Uterus (tissue), 4 donors: ENCODE data around the gene TIMM10. TPM values are rescaled to one million over a fixed set of nuclear protein-coding genes. Genes with fewer than 3 reads are reported as not detected.
A peak's percentile ranks its signal among the peaks of the same experiment; 100 is the strongest.

Experiments
- DNase-seq, 2 donors: peaks; one replicate each; pipeline ENCODE4 v3.0.0-alpha.2; 2019 to 2020
- H3K27ac ChIP-seq, 2 donors: fragments of 200-600 bp; sonication (generic); 1 replicate in 1 of 2; 2 replicates in 1 of 2; pipeline ENCODE4 v1.5.1; 2016 to 2018
- H3K27me3 ChIP-seq, 2 donors: fragments of 200-600 bp; sonication (generic); one replicate each; pipeline ENCODE4 v1.5.1; 2018 to 2019; ENCODE audit warnings: control low read depth in 1 of 2
- H3K36me3 ChIP-seq, 2 donors: fragments of 200-600 bp; sonication (generic); one replicate each; pipeline ENCODE4 v1.5.1; 2019; ENCODE audit warnings: control low read depth in 1 of 2
- H3K4me1 ChIP-seq, 2 donors: fragments of 200-600 bp; sonication (generic); one replicate each; pipeline ENCODE4 v1.5.1; 2018 to 2019; ENCODE audit warnings: control low read depth in 1 of 2
- H3K4me3 ChIP-seq, 2 donors: fragments of 200-600 bp; sonication (generic); 1 replicate in 1 of 2; 2 replicates in 1 of 2; pipeline ENCODE4 v1.5.1; 2018 to 2019; ENCODE audit warnings: mild to moderate bottlenecking in 1 of 2
- H3K9me3 ChIP-seq, 2 donors: fragments of 200-600 bp; sonication (generic); one replicate each; pipeline ENCODE4 v1.5.1; 2019; ENCODE audit warnings: control low read depth in 1 of 2
- CTCF ChIP-seq, 4 experiments: fragments of 200-600 bp in 2 of 4; fragments of 450-650 bp in 2 of 4; sonication (generic) in 2 of 4; IDR thresholded peaks; one replicate each; pipeline ENCODE4 v1.5.1; 2016 to 2019; ENCODE audit warnings: antibody characterized with exemption in 4 of 4, mild to moderate bottlenecking in 2 of 4, moderate library complexity in 1 of 4
- POLR2A ChIP-seq, 2 donors: fragments of 450-650 bp; IDR thresholded peaks; one replicate each; pipeline ENCODE4 v1.6.1; 2016; ENCODE audit warnings: antibody characterized with exemption in 2 of 2, mild to moderate bottlenecking in 1 of 2, moderate library complexity in 1 of 2
- intact Hi-C: fragments of 100-400 bp; cut with DNase I; formaldehyde crosslinking; loops from one replicate; pipeline ENCODE4 v1.15.1; 2023; ENCODE audit warnings: low total_unique reads
- total RNA-seq, 4 donors: library from RNA; depleted of rRNA in 3 of 4; stranded (reverse); fragments of >200 nt in 3 of 4; gene quantifications; one replicate each; pipeline versions ENCODE4 v1.1.0 to v1.2.4, GENCODE V29; 2014 to 2023
- donor health status: DM: yes; HTN: yes; CAD: no.

The TIMM10 gene
- total RNA-seq, 4 donors from 2014 or later: 7.7 to 47.4 (median 19.6) TPM

DNA sequence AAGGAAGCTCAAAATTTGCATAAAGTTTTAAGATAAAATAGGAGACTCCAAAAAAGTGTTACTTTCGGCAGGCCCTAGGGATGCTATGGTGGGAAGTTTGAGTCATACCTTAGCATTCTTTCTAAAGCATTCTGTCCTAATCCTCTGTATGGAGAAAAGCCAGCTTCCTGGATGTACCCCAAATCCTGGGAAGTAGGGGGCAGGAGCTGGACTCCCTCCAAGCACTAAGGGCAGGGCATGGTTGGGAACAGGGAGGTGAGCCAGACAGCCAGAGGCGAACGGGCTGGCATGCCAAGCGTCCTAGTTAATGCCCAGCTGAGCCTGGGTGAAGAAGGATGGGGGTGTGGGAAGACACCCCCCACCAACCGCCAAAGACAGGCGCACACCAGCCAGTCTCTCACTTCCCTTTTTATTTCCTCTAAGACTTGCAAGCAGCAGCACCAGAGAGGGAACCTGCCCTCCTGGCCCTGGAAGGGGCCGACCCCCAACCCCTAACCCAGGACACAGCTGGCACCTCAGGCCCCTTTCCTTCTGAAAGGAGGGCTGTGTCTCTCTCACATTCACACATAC is 46.3 kb downstream of the TIMM10 start:
- H3K9me3 ChIP-seq: no peaks in the 10 kb centered on the region
- no peak overlapping the region for H3K4me3 ChIP-seq
- intact Hi-C loops: no loop called here
- peaks cover 0 to 8% of the 10 kb centered on the region in 2 donors for H3K4me1 ChIP-seq
- no peaks in the 10 kb centered on the region for H3K27me3 ChIP-seq
- TF ChIP-seq POLR2A (IDR thresholded peaks at IDR 0.05) (no peak), CTCF (IDR thresholded peaks at IDR 0.05) (no peak)
- H3K27ac ChIP-seq: no peak overlapping the region
- DNase-seq: no peak
- H3K36me3 ChIP-seq: no peaks in the 10 kb centered on the region

GRCh38 chr11:57483562-57483918 is 47.0 kb downstream of the TIMM10 start:
- Histone ChIP-seq H3K27me3 (no peaks in the 10 kb centered on the region), H3K9me3 (no peaks in the 10 kb centered on the region), H3K4me1 (peaks cover 0 to 8% of the 10 kb centered on the region in 2 donors), H3K27ac (no peak overlapping the region), H3K4me3 (no peak overlapping the region), H3K36me3 (no peaks in the 10 kb centered on the region)
- DNase-seq: no peak
- intact Hi-C loops: no loop called here
- TF ChIP-seq CTCF (IDR thresholded peaks at IDR 0.05) (no peak), POLR2A (IDR thresholded peaks at IDR 0.05) (no peak)

DNA sequence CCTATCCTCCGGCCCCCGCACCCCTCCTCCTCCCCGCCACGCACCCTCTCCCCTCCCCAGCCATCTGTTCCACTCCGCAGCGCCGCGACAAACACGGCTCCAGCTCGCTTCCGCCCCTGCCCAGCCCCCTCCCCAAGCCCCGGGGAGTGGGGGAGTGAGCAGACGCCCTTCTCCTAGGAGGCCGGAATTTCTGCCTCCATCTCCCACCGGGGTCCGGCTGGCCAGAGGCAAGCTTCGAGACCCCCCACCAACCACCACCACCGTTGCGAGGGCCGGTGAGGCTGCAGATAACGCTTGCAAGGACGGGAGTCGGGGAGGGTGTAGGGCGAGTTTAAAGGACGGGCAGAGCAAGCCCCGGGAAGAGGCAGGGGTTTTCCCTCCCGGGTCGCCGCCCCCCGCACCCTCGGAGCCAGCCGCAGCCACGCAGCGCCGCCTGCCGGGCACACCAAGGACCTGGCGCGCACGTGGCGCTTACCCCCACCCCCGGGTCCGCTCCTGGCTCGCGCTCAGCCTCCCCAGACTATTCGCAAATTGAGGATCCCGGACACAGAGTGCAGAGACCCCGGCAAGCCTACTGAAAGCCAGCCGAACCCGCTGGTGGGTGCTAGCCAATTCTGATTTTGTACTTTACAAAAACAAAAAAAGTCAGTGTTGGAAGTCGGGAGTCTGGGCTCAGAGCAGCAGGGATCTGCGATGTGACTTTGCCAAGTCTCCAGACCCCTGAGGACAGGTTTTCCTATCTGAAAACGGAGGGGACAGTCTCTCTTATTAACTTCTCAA is 47.6 kb downstream of the TIMM10 start:
- Histone ChIP-seq H3K27me3 (no peaks in the 10 kb centered on the region), H3K4me3 (no peak overlapping the region), H3K27ac (no peak overlapping the region), H3K9me3 (no peaks in the 10 kb centered on the region), H3K36me3 (no peaks in the 10 kb centered on the region), H3K4me1 (peaks cover 0 to 8% of the 10 kb centered on the region in 2 donors)
- intact Hi-C loops: no loop called here
- DNase-seq: no peak
- TF ChIP-seq CTCF (IDR thresholded peaks at IDR 0.05) (peak; percentile 27 to 58 (median 50)), POLR2A (IDR thresholded peaks at IDR 0.05) (no peak)

DNA sequence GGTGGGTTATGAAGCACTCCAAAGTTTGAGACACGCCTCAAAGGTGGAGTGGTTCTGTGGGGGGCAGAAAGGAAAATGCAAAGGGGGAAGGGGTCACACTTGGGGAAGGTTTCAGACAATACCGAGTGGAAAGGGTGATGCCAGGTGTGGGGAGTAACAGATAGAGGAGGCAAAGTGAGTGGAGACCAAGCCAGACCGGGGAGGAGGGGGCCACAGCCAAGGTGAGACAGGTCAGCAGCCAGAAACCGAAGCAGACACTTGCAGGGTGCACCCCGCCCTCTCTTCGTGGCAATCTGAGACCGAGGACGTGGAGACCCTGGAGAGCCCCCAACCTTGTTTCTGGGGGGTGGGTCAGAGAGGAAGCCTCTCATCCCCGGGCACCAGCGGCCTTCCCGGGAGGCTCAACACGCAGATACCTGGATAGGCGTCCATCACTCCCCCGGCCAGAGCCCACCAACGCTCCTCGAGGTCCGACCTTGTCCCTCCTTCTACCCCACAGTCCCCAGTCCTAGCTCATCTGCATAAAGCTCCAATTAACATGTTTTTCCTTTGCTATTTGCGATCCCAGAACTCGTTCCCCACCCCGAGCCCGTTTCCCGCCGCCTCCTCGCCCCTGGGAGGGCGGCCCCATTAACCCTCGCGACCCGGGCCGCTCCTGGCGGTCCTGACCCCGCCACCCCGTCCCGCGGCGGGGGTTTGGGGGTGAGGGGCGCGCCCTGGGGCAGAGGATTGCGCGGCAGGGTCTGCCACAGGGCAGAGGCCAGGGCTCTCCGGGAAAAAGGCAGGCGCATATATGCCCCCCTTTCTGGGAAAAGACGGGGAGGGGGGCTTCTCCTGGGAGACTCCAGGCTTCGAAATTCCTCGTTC is 48.4 kb downstream of the TIMM10 start:
- no peak overlapping the region for H3K27ac ChIP-seq
- H3K27me3 ChIP-seq: no peaks in the 10 kb centered on the region
- H3K4me1 ChIP-seq: peaks cover 0 to 8% of the 10 kb centered on the region in 2 donors
- DNase-seq: no peak
- H3K4me3 ChIP-seq: no peak overlapping the region
- H3K36me3 ChIP-seq: no peaks in the 10 kb centered on the region
- H3K9me3 ChIP-seq: no peaks in the 10 kb centered on the region
- TF ChIP-seq POLR2A (IDR thresholded peaks at IDR 0.05) (no peak), CTCF (IDR thresholded peaks at IDR 0.05) (no peak)
- intact Hi-C loops: no loop called here

- intact Hi-C loops: no loop called here
Observed at GRCh38 chr11:57481315-57481714, 49.2 kb downstream of the TIMM10 start.

More at GRCh38 chr11:57481315-57481714, 49.2 kb downstream of the TIMM10 start:
- Histone ChIP-seq H3K36me3 (no peaks in the 10 kb centered on the region), H3K27ac (no peak overlapping the region), H3K4me3 (no peak overlapping the region), H3K27me3 (no peaks in the 10 kb centered on the region), H3K9me3 (no peaks in the 10 kb centered on the region), H3K4me1 (peaks cover 0 to 8% of the 10 kb centered on the region in 2 donors)
- no peak for TF ChIP-seq POLR2A (IDR thresholded peaks at IDR 0.05)
- TF ChIP-seq CTCF (IDR thresholded peaks at IDR 0.05): no peak
- DNase-seq: no peak
